GM13976 (cell line): ENCODE results near the gene PRR12.

Source experiments
- DNase-seq: peaks from one replicate; pipeline ENCODE4 v3.0.0; 2012; ENCODE audit warnings: low spot score
- CTCF ChIP-seq: IDR thresholded peaks from 2 replicates; pipeline ENCODE4 v1.5.1; 2012; ENCODE audit warnings: borderline replicate concordance, mild to moderate bottlenecking; ENCODE audit not compliant: insufficient read depth; ENCODE audit errors: extremely low read depth, missing control alignments, control extremely low read depth
- in situ Hi-C: fragments of 300-500 bp; cut with MboI; formaldehyde crosslinking; loops from one replicate; pipeline ENCODE4 v1.12.0; 2022; ENCODE audit warnings: low sequenced_read_pairs, mixed read lengths, inconsistent platforms; ENCODE audit not compliant: unreplicated experiment

PRR12 gene

GRCh38 chr19:49654581-49654980 lies 63.6 kb downstream of the PRR12 start:
- no peak for TF ChIP-seq CTCF
- in situ Hi-C loops = no loop called here
- no peak for DNase-seq

GRCh38 chr19:49655570-49656455 lies 64.8 kb downstream of the PRR12 start:
- in situ Hi-C loops = no loop called here

GRCh38 chr19:49656456-49657109 lies 65.6 kb downstream of the PRR12 start:
- TF ChIP-seq CTCF = no peak
- in situ Hi-C loops = no loop called here
- no peak for DNase-seq

More at GRCh38 chr19:49655570-49656455, 64.8 kb downstream of the PRR12 start:
- TF ChIP-seq CTCF = no peak
- no peak for DNase-seq

GRCh38 chr19:49657493-49658138 lies 66.6 kb downstream of the PRR12 start:
- DNase-seq = no peak
- no peak for TF ChIP-seq CTCF
- in situ Hi-C loops = no loop called here

GRCh38 chr19:49658139-49658517 lies 67.1 kb downstream of the PRR12 start:
- DNase-seq = no peak
- in situ Hi-C loops = no loop called here

More at GRCh38 chr19:49658139-49658517, 67.1 kb downstream of the PRR12 start:
- no peak for TF ChIP-seq CTCF
